Uterus (tissue), 4 donors: ENCODE results near the gene COL1A1. TPM values are rescaled to one million over a fixed set of nuclear protein-coding genes. Genes with fewer than 3 reads are reported as not detected.

Experiments
- DNase-seq, 2 donors: peaks; one replicate each; pipeline ENCODE4 v3.0.0-alpha.2; 2019 to 2020
- H3K27ac ChIP-seq, 2 donors: fragments of 200-600 bp; sonication (generic); 1 replicate in 1 of 2; 2 replicates in 1 of 2; pipeline ENCODE4 v1.5.1; 2016 to 2018
- H3K27me3 ChIP-seq, 2 donors: fragments of 200-600 bp; sonication (generic); one replicate each; pipeline ENCODE4 v1.5.1; 2018 to 2019; ENCODE audit warnings: control low read depth in 1 of 2
- H3K36me3 ChIP-seq, 2 donors: fragments of 200-600 bp; sonication (generic); one replicate each; pipeline ENCODE4 v1.5.1; 2019; ENCODE audit warnings: control low read depth in 1 of 2
- H3K4me1 ChIP-seq, 2 donors: fragments of 200-600 bp; sonication (generic); one replicate each; pipeline ENCODE4 v1.5.1; 2018 to 2019; ENCODE audit warnings: control low read depth in 1 of 2
- H3K4me3 ChIP-seq, 2 donors: fragments of 200-600 bp; sonication (generic); 1 replicate in 1 of 2; 2 replicates in 1 of 2; pipeline ENCODE4 v1.5.1; 2018 to 2019; ENCODE audit warnings: mild to moderate bottlenecking in 1 of 2
- H3K9me3 ChIP-seq, 2 donors: fragments of 200-600 bp; sonication (generic); one replicate each; pipeline ENCODE4 v1.5.1; 2019; ENCODE audit warnings: control low read depth in 1 of 2
- POLR2A ChIP-seq, 2 donors: fragments of 450-650 bp; IDR thresholded peaks; one replicate each; pipeline ENCODE4 v1.6.1; 2016; ENCODE audit warnings: antibody characterized with exemption in 2 of 2, mild to moderate bottlenecking in 1 of 2, moderate library complexity in 1 of 2
- intact Hi-C: fragments of 100-400 bp; cut with DNase I; formaldehyde crosslinking; loops from one replicate; pipeline ENCODE4 v1.15.1; 2023; ENCODE audit warnings: low total_unique reads
- total RNA-seq, 4 donors: library from RNA; depleted of rRNA in 3 of 4; stranded (reverse); fragments of >200 nt in 3 of 4; gene quantifications; one replicate each; pipeline versions ENCODE4 v1.1.0 to v1.2.4, GENCODE V29; 2014 to 2023
- TF ChIP-seq, protein P1 (sequence below), 4 experiments: fragments of 200-600 bp in 2 of 4; fragments of 450-650 bp in 2 of 4; sonication (generic) in 2 of 4; IDR thresholded peaks; one replicate each; pipeline ENCODE4 v1.5.1; 2016 to 2019; ENCODE audit warnings: antibody characterized with exemption in 4 of 4, mild to moderate bottlenecking in 2 of 4, moderate library complexity in 1 of 4
- donor health status: DM: yes; HTN: yes; CAD: no.

COL1A1 gene
- total RNA-seq, 4 donors from 2014 or later = 59.4 to 4,880 (median 491) TPM

DNA sequence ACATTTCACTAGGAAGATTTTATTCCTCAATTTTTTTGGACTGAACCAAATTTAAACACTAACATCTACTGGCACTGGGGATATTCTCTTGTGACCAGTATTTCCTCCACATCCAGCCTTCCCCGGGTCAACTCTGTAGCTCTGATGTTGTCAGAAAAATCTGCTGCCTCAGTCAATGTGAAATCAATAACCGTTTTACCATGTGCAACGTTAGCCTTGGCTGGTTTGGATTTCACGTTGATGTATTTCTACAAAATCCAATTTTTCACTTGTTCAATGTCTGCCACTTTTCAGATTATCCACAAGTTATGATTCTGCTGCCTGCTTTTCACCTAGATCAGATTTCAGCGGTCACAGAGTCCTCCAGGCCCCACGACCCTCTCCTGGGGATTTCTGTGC is 28.5 kb downstream of the COL1A1 start:
- Histone ChIP-seq H3K9me3 (no peaks in the 10 kb centered on the region), H3K27ac (peak overlapping the region; percentile 88 to 95), H3K27me3 (no peaks in the 10 kb centered on the region), H3K4me1 (peaks cover 3 to 15% of the 10 kb centered on the region in 2 donors), H3K4me3 (no peak overlapping the region), H3K36me3 (no peaks in the 10 kb centered on the region)
- intact Hi-C loops = no loop called here
- TF ChIP-seq, protein P1, sequence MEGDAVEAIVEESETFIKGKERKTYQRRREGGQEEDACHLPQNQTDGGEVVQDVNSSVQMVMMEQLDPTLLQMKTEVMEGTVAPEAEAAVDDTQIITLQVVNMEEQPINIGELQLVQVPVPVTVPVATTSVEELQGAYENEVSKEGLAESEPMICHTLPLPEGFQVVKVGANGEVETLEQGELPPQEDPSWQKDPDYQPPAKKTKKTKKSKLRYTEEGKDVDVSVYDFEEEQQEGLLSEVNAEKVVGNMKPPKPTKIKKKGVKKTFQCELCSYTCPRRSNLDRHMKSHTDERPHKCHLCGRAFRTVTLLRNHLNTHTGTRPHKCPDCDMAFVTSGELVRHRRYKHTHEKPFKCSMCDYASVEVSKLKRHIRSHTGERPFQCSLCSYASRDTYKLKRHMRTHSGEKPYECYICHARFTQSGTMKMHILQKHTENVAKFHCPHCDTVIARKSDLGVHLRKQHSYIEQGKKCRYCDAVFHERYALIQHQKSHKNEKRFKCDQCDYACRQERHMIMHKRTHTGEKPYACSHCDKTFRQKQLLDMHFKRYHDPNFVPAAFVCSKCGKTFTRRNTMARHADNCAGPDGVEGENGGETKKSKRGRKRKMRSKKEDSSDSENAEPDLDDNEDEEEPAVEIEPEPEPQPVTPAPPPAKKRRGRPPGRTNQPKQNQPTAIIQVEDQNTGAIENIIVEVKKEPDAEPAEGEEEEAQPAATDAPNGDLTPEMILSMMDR (IDR thresholded peaks at IDR 0.05) = no peak
- no peak for TF ChIP-seq POLR2A (IDR thresholded peaks at IDR 0.05)
- no peak for DNase-seq

DNA sequence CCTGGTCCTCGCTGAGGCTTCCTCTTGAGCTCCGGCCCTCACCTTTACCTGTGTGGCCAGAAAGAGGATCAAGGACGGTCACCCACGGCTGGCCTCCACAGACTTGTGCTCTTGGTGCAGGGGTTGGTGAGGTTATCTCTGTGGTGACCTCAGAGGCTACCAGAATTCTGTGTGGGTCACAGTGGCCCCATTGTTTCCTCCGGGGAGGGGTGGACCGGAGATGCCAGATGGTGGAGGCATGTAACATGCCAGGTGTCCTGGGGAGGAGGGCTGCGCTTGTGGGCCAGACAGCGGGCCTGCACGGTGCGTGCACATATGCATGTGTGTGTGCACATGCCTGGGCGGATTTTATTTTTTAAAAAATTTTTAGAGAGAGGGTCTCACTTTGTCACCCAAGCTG is 29.3 kb downstream of the COL1A1 start:
- Histone ChIP-seq H3K4me1 (peaks cover 3 to 8% of the 10 kb centered on the region in 2 donors), H3K27me3 (no peaks in the 10 kb centered on the region), H3K4me3 (no peak overlapping the region), H3K9me3 (no peaks in the 10 kb centered on the region), H3K36me3 (no peaks in the 10 kb centered on the region), H3K27ac (peak overlapping the region; percentile 88 to 95)
- TF ChIP-seq POLR2A (IDR thresholded peaks at IDR 0.05) = no peak
- TF ChIP-seq, protein P1 (IDR thresholded peaks at IDR 0.05) = no peak
- DNase-seq = no peak
- intact Hi-C loops = no loop called here

DNA sequence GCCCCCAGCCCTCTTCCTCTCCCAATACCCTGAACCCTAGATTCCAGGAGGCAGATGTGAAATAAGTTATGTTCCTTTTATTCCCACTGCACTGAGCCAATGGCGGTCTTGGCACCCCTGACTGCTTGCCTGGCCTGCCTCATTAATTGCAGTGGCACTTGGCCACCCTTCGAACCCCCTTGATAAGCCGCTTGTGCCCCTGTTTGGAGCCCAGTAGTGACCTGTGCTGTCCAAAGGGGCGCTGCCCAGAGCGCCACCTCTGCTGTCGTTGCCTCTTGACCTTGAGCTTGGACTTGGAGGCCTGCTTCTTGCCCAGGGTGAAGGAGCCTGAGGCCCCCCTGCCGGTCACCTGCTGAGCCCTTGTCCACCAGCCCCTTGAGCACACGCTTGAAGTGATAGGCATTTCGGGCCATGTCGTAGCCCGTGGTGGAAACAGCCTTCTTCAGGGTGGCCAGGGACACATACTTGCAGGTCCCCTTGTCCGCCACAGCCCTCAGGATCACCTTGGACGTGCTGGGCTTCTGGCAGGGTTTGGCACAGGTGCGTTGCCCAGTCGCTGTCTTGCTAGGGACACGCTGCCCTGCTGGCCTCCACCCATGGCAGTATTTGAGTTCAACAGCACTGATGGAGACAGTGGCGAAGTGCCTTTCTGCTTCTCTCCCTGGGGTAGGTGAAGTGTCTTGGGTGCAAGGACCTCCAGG is 29.9 kb downstream of the COL1A1 start:
- intact Hi-C loops = loop anchor here (2.0 kb wide), 1 partner anchor 125 kb away; no protein-coding TSS in a partner anchor
- H3K27me3 ChIP-seq = no peaks in the 10 kb centered on the region
- TF ChIP-seq POLR2A (IDR thresholded peaks at IDR 0.05) = no peak
- TF ChIP-seq, protein P1 (IDR thresholded peaks at IDR 0.05) = no peak
- H3K36me3 ChIP-seq = no peaks in the 10 kb centered on the region
- H3K27ac ChIP-seq = peak overlapping the region; percentile 88 to 95
- no peak for DNase-seq
- H3K4me1 ChIP-seq = peaks cover 3 to 8% of the 10 kb centered on the region in 2 donors
- no peaks in the 10 kb centered on the region for H3K9me3 ChIP-seq
- H3K4me3 ChIP-seq = no peak overlapping the region

DNA sequence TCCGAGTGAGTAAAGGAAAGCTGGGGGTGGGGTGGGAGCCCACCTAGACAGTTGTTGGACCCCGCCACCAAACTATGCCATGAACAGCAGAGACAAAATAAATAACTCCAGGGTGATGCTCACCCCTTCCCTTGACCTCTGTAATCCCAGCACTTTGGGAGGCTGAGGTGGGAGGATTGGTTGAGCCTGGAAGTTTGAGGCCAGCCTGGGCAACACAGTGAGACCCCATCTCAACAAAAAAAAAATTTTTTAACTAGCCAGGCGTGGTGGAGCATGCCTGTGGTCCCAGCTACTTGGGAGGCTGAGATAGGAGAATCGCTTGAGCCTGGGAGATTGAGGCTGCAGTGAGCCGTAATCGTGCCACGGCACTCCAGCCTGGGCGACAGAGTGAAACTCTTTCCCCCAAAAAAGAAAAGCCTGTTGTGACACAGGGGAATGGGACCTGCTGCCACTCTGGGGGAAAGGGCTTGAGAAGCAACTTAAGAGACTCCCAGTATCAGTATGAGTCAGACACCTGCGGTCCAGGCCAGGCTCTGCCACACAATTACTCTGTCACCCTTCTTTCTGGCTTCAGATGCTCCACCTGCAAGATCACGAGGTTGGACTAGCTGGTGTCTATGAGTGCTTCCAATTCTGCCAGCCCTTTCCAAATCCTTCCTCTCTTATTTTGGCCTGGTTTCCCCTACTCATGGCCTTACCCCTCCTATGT is 30.6 kb downstream of the COL1A1 start:
- Histone ChIP-seq H3K4me1 (peaks cover 3 to 8% of the 10 kb centered on the region in 2 donors), H3K27ac (peak overlapping the region in 1 of 2 donors; percentile 14)

More for the DNA sequence above, 30.6 kb downstream of the COL1A1 start:
- intact Hi-C loops = loop anchor here (2.0 kb wide), 1 partner anchor 126 kb away; no protein-coding TSS in a partner anchor
- Histone ChIP-seq H3K4me3 (no peak overlapping the region), H3K9me3 (no peaks in the 10 kb centered on the region), H3K27me3 (no peaks in the 10 kb centered on the region), H3K36me3 (no peaks in the 10 kb centered on the region)
- TF ChIP-seq, protein P1 (IDR thresholded peaks at IDR 0.05) = no peak
- no peak for TF ChIP-seq POLR2A (IDR thresholded peaks at IDR 0.05)
- no peak for DNase-seq
